ENCODE measurements around the gene TLCD3A. TPM values are rescaled to one million over a fixed set of nuclear protein-coding genes. Genes with fewer than 3 reads are reported as not detected.
"Not testable (repeated sequence)": the region's sequence is repeated elsewhere in the genome, so short reads cannot be mapped to it uniquely, and the experiment has no call there.

TLCD3A gene
- total RNA-seq, 1 experiment from 2014 or later = 13.4 TPM

GRCh38 chr17:787641-788221, 55.3 kb downstream of the TLCD3A start:
- CTCF ChIA-PET = no interaction called here
- POLR2A ChIA-PET = no interaction called here

GRCh38 chr17:788551-788950, 56.2 kb downstream of the TLCD3A start:
- no peak for TF ChIP-seq CTCF (IDR thresholded peaks at IDR 0.05; ENCODE audit: insufficient read depth in 1 of 2, low read depth in 1 of 2, low read length in 1 of 2, severe bottlenecking in 1 of 2, unreplicated experiment in 1 of 2)
- Mint-ChIP-seq H3K27me3 (ENCODE audit: insufficient read depth, unreplicated experiment) (no peaks in the 10 kb centered on the region), H3K4me3 (ENCODE audit: unreplicated experiment) (no peak overlapping the region), H3K4me1 (ENCODE audit: low read depth, unreplicated experiment) (no peaks in the 10 kb centered on the region), H3K27ac (ENCODE audit: unreplicated experiment) (no peak overlapping the region), H3K9me3 (ENCODE audit: unreplicated experiment) (no peaks in the 10 kb centered on the region), H3K36me3 (ENCODE audit: insufficient read depth, unreplicated experiment) (peaks cover 61% of the 10 kb centered on the region)
- no peak for DNase-seq
- intact Hi-C loops (cut with micrococcal nuclease; ENCODE audit: unreplicated experiment) = no loop called here
- BruUV-seq (replicated peaks) = no TSS peak
- POLR2A ChIA-PET = no interaction called here
- H3K36me3 ChIP-seq (ENCODE audit: control insufficient read depth, insufficient read depth, low read length) = no peaks in the 10 kb centered on the region
- no peaks in the 10 kb centered on the region for H3K9me3 ChIP-seq
- no peaks in the 10 kb centered on the region for H3K27me3 ChIP-seq (replicated peaks; ENCODE audit: control insufficient read depth, insufficient read depth, low read length)
- H3K4me3 ChIP-seq (ENCODE audit: low read depth, low read length) = no peak overlapping the region
- H3K4me1 ChIP-seq = no peaks in the 10 kb centered on the region
- CTCF ChIA-PET = no interaction called here

More at GRCh38 chr17:787641-788221, 55.3 kb downstream of the TLCD3A start:
- peaks cover 57% of the 10 kb centered on the region for H3K36me3 Mint-ChIP-seq (ENCODE audit: insufficient read depth, unreplicated experiment)
- BruUV-seq (replicated peaks) = no TSS peak
- no peaks in the 10 kb centered on the region for H3K9me3 Mint-ChIP-seq (ENCODE audit: unreplicated experiment)
- Histone ChIP-seq H3K9me3 (no peaks in the 10 kb centered on the region), H3K27me3 (replicated peaks; ENCODE audit: control insufficient read depth, insufficient read depth, low read length) (no peaks in the 10 kb centered on the region), H3K4me1 (no peaks in the 10 kb centered on the region), H3K36me3 (ENCODE audit: control insufficient read depth, insufficient read depth, low read length) (no peaks in the 10 kb centered on the region), H3K4me3 (ENCODE audit: low read depth, low read length) (no peak overlapping the region)
- TF ChIP-seq CTCF (IDR thresholded peaks at IDR 0.05; ENCODE audit: insufficient read depth in 1 of 2, low read depth in 1 of 2, low read length in 1 of 2, severe bottlenecking in 1 of 2, unreplicated experiment in 1 of 2) = no peak
- intact Hi-C loops (cut with micrococcal nuclease; ENCODE audit: unreplicated experiment) = no loop called here
- DNase-seq = no peak
- no peaks in the 10 kb centered on the region for H3K27me3 Mint-ChIP-seq (ENCODE audit: insufficient read depth, unreplicated experiment)
- H3K4me1 Mint-ChIP-seq (ENCODE audit: low read depth, unreplicated experiment) = no peaks in the 10 kb centered on the region
- H3K27ac Mint-ChIP-seq (ENCODE audit: unreplicated experiment) = no peak overlapping the region
- H3K4me3 Mint-ChIP-seq (ENCODE audit: unreplicated experiment) = no peak overlapping the region

GRCh38 chr17:789160-789840, 56.9 kb downstream of the TLCD3A start:
- no TSS peak for BruUV-seq (replicated peaks)
- Mint-ChIP-seq H3K27ac (ENCODE audit: unreplicated experiment) (no peak overlapping the region), H3K9me3 (ENCODE audit: unreplicated experiment) (no peaks in the 10 kb centered on the region), H3K36me3 (ENCODE audit: insufficient read depth, unreplicated experiment) (peaks cover 64% of the 10 kb centered on the region), H3K4me1 (ENCODE audit: low read depth, unreplicated experiment) (no peaks in the 10 kb centered on the region), H3K4me3 (ENCODE audit: unreplicated experiment) (no peak overlapping the region), H3K27me3 (ENCODE audit: insufficient read depth, unreplicated experiment) (no peaks in the 10 kb centered on the region)
- Histone ChIP-seq H3K4me1 (no peaks in the 10 kb centered on the region), H3K36me3 (ENCODE audit: control insufficient read depth, insufficient read depth, low read length) (no peaks in the 10 kb centered on the region), H3K4me3 (ENCODE audit: low read depth, low read length) (no peak overlapping the region), H3K9me3 (no peaks in the 10 kb centered on the region), H3K27me3 (replicated peaks; ENCODE audit: control insufficient read depth, insufficient read depth, low read length) (no peaks in the 10 kb centered on the region)
- no peak for DNase-seq
- intact Hi-C loops (cut with micrococcal nuclease; ENCODE audit: unreplicated experiment) = no loop called here
- TF ChIP-seq CTCF (IDR thresholded peaks at IDR 0.05; ENCODE audit: insufficient read depth in 1 of 2, low read depth in 1 of 2, low read length in 1 of 2, severe bottlenecking in 1 of 2, unreplicated experiment in 1 of 2) = no peak
- CTCF ChIA-PET = interaction anchor here (0.6 kb wide), 1 partner anchor 207 kb away, joined by 3 read pairs; the partner anchor contains the start of gene TIMM22
- POLR2A ChIA-PET = no interaction called here

GRCh38 chr17:789931-790873, 57.8 kb downstream of the TLCD3A start:
- H3K36me3 ChIP-seq (ENCODE audit: control insufficient read depth, insufficient read depth, low read length); intact Hi-C loops (cut with micrococcal nuclease; ENCODE audit: unreplicated experiment); H3K9me3 ChIP-seq; H3K4me1 Mint-ChIP-seq (ENCODE audit: low read depth, unreplicated experiment); H3K27me3 ChIP-seq (replicated peaks; ENCODE audit: control insufficient read depth, insufficient read depth, low read length); H3K4me1 ChIP-seq; BruUV-seq (replicated peaks); H3K27me3 Mint-ChIP-seq (ENCODE audit: insufficient read depth, unreplicated experiment); H3K4me3 ChIP-seq (ENCODE audit: low read depth, low read length); POLR2A ChIA-PET; H3K9me3 Mint-ChIP-seq (ENCODE audit: unreplicated experiment); H3K4me3 Mint-ChIP-seq (ENCODE audit: unreplicated experiment); DNase-seq: not testable (repeated sequence)
- Mint-ChIP-seq H3K36me3 (ENCODE audit: insufficient read depth, unreplicated experiment) (peaks cover 64% of the 10 kb centered on the region), H3K27ac (ENCODE audit: unreplicated experiment) (peak overlapping the region; percentile 85)
- CTCF ChIA-PET = interaction anchor here (0.6 to 2.7 kb wide), 2 partner anchors 190 to 207 kb away, joined by 3 to 8 read pairs; partner anchors contain the start of genes NXN and TIMM22
